AG09319 (cell line): ENCODE data around the gene ZNF346.
A peak's percentile ranks its signal among the peaks of the same experiment; 100 is the strongest.

ENCODE experiments used
- DNase-seq: peaks from one replicate; pipeline ENCODE4 v3.0.0-alpha.2; 2010; ENCODE audit warnings: low read depth; ENCODE audit errors: extremely low read depth
- TF ChIP-seq, protein P1 (sequence below): IDR thresholded peaks from 2 replicates; pipeline ENCODE4 v1.5.1; 2011; ENCODE audit warnings: low read depth, mild to moderate bottlenecking, inconsistent platforms, low read length, moderate library complexity

Gene ZNF346

DNA sequence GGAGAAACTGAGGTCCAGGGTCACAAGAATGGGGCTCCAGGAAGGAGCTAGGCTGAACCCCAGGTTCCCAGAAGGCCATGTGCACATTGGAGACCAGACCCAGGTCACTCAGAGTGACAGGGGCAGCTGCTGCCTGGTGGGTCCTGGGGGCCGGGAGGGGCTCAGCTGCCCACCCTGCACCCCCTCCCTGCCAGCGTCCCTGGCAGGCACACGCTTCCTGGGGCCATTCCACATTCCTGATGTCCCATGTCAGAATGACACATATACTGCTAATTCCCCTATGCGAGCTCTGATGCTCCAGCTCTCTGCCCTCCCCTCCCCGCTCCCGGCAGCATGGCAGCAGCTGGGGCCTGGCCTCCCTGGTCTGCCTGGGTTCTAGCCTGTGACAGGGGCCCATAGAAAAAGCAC, 78.2 kb downstream of the ZNF346 start:
- TF ChIP-seq, protein P1, sequence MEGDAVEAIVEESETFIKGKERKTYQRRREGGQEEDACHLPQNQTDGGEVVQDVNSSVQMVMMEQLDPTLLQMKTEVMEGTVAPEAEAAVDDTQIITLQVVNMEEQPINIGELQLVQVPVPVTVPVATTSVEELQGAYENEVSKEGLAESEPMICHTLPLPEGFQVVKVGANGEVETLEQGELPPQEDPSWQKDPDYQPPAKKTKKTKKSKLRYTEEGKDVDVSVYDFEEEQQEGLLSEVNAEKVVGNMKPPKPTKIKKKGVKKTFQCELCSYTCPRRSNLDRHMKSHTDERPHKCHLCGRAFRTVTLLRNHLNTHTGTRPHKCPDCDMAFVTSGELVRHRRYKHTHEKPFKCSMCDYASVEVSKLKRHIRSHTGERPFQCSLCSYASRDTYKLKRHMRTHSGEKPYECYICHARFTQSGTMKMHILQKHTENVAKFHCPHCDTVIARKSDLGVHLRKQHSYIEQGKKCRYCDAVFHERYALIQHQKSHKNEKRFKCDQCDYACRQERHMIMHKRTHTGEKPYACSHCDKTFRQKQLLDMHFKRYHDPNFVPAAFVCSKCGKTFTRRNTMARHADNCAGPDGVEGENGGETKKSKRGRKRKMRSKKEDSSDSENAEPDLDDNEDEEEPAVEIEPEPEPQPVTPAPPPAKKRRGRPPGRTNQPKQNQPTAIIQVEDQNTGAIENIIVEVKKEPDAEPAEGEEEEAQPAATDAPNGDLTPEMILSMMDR: no peak
- DNase-seq: no peak

DNA sequence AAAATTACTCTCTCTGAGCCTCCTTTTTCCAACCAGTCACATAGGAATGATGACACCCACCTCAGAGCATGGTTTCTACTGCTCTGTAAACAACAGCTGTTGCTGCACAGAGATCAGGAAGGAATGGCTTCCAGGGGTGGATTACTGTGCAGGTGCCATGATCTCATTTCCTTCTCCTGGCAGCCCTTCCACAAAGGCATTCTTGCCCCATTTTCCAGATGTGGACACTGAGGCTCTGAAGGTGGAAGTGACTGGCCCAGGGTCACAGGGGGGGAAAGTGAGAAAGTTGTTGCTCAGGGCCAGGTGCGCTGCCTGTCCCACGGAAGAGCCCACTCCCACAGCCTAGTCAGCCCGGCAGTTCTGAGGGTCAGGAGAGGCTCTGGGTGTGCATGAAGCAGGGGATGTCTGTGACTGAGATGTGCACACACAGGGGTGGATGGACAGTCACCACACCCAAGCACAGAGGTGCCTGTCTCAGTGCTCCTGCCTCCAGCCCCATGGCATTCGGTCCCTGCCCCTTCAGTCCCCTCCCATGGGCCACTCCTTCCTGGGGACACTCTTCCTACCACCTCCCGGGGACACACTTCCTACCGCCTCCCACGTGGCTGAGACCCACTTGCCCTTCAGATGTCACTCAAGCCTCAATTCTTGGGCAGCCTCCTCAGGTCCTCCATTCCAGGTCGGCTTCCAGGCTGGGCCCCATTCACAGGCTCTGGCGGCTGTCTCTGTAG, 81.2 kb downstream of the ZNF346 start:
- no peak for DNase-seq
- TF ChIP-seq, protein P1: no peak

DNA sequence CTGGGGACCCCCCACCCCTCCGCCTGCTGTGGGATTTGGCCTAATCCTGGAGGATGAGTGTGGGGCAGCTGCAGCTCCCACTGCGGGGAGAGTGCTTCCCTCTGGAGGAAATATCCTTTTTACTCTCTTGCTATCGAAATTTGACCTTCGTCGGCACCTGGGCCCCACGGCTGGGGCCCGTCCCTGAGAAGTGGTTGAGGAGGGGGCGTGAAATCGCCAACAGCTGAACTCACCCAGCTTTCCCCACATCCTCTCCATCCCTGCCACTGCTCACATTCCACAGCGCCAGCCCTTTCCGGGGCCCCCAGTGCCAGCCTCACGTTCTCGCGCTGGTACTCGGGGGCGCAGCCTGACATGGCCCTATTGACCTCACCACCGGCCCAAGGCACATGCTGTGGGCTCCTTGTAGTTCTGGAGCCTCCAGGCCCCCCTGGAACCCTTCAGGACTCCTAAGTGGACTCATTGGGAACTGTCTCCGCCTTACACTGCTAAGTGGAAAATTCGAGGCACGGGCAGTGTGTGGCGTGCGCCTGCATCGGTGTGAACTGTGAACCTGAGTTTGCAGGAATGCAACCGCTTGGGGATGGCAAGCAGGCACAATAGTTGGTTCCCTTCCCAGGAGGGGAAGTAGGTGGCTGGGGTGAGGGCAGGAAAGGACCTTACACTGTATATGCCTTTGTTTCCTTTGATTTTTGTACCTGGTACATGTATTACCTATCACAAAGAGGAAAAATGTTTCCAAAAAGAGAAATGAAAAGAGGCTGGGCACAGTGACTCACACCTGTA, 83.4 kb downstream of the ZNF346 start:
- no peak for DNase-seq
- TF ChIP-seq, protein P1: no peak

DNA sequence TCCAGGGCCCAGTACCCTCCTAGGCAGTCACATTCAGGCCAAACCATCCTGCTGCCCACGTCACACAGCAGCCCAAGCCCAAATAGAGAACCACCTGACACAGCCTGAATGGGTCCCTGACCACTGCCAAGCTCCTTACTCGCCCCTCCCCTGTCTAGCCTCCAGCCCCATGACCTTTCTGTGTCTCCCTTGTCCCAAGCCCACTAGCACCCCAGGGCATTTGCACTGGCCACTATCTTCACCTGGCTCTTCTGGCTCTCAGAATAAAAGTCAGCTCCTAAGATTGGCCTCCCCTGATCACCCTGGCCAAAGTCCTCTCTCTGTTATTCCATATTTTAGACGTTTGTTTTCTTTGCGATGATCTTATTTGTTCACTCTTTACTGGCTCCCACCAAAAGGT, 84.7 kb downstream of the ZNF346 start:
- DNase-seq: no peak
- TF ChIP-seq, protein P1: no peak

DNA sequence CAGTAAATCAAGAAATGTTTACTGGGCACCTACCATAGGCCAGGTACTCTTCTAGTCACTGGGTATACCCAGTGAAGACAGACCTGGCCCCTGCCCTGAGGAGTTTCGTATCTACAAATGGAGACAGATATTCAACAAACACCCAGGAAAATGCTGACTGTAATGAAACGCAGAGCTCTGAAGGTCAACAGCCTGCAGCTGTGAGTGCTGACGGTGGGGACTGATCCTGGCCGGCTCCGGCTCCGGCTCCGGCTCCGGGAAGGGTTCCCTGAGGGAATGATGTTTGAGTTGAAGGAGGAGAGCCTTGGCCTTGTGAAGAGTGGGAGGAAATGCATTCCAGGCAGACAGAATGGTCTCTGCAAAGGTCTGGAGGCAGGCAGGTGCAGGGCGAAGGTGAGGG, 87.3 kb downstream of the ZNF346 start:
- DNase-seq: no peak
- TF ChIP-seq, protein P1: no peak

DNA sequence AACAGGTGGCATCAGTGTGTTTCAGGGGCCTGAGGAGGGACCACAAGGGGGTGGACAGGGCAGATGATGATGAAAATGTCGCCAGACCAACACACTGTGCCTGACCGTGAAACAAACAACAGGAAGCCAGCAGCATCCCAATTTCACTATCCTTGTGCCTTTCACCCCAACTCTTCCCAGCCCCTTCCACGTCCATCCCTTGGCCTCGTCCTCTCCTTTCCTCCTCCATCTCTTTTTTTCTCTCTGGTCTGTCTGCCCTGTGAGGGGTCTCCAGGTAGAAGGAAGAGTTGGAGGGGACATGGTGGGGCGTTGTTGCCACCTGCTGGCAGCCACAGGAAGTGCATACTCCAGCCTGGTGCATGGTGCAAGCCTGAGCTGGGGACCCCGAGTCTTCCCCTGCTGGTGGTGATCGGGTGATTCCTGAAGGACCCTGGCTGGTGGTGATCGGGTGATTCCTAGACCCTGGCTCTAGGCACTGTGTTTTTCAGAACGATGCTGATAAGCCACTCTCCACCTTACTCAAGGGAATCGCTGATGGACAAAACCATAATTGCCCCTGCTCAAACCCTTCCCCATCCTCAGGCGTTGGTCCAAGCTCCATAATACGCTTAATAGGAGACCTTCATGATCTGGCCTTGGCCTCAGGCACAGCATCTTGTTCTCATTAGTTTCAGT, 89.4 kb downstream of the ZNF346 start:
- TF ChIP-seq, protein P1: peak; percentile 98
- no peak for DNase-seq
